Astrocyte (in vitro differentiated cells and primary cell): ENCODE data around the gene FAM20B. TPM values are rescaled to one million over a fixed set of nuclear protein-coding genes. Genes with fewer than 3 reads are reported as not detected.

Source experiments
- DNase-seq: peaks from one replicate; pipeline ENCODE4 v3.0.0-alpha.2; 2010; ENCODE audit warnings: low read depth
- FAIRE-seq: peaks from 2 replicates; lab custom pipeline; 2011; peaks lifted over from hg19 to GRCh38; lab: Jason Lieb, UNC
- H2AFZ ChIP-seq: 2 replicates; pipeline ENCODE4 v1.6.0; 2012; ENCODE audit warnings: low read depth, low read length, inconsistent platforms
- H3K27ac ChIP-seq: 2 replicates; pipeline ENCODE4 v1.5.1; 2011; ENCODE audit warnings: low read depth, low read length, inconsistent platforms
- H3K27me3 ChIP-seq: 2 replicates; pipeline ENCODE4 v1.6.0; 2011; ENCODE audit warnings: low read length, inconsistent platforms; ENCODE audit not compliant: insufficient read depth
- H3K36me3 ChIP-seq: 2 replicates; pipeline ENCODE4 v1.5.1; 2011; ENCODE audit warnings: low read length, inconsistent platforms; ENCODE audit not compliant: insufficient read depth
- H3K4me1 ChIP-seq: 2 replicates; pipeline ENCODE4 v1.5.1; 2011; ENCODE audit warnings: low read length, inconsistent platforms; ENCODE audit not compliant: insufficient read depth
- H3K4me2 ChIP-seq: 2 replicates; pipeline ENCODE4 v1.6.0; 2012; ENCODE audit warnings: low read length, inconsistent platforms
- H3K4me3 ChIP-seq: 2 replicates; pipeline ENCODE4 v1.5.1; 2011; ENCODE audit warnings: low read depth, mild to moderate bottlenecking, low read length, inconsistent platforms; ENCODE audit not compliant: insufficient read depth
- H3K79me2 ChIP-seq: 2 replicates; pipeline ENCODE4 v1.6.0; 2012; ENCODE audit warnings: mild to moderate bottlenecking, low read length, inconsistent platforms; ENCODE audit not compliant: insufficient read depth
- H3K9ac ChIP-seq: 2 replicates; pipeline ENCODE4 v1.6.0; 2012; ENCODE audit warnings: mild to moderate bottlenecking, low read length, inconsistent platforms
- H3K9me3 ChIP-seq: 2 replicates; pipeline ENCODE4 v1.5.1; 2012; ENCODE audit warnings: low read depth, mild to moderate bottlenecking, low read length, inconsistent platforms; ENCODE audit not compliant: insufficient read depth
- H4K20me1 ChIP-seq: 2 replicates; pipeline ENCODE4 v1.6.0; 2012; ENCODE audit warnings: low read length, inconsistent platforms; ENCODE audit not compliant: insufficient read depth
- H3K27ac Mint-ChIP-seq: one replicate; pipeline ENCODE4 v1.8.0; 2021; ENCODE audit warnings: mild to moderate bottlenecking, mixed read lengths; ENCODE audit not compliant: unreplicated experiment
- H3K27me3 Mint-ChIP-seq: one replicate; pipeline ENCODE4 v1.8.0; 2021; ENCODE audit warnings: low read depth, mixed read lengths; ENCODE audit not compliant: unreplicated experiment
- H3K36me3 Mint-ChIP-seq: one replicate; pipeline ENCODE4 v1.8.0; 2021; ENCODE audit warnings: low read depth, mixed read lengths; ENCODE audit not compliant: unreplicated experiment
- H3K4me1 Mint-ChIP-seq: one replicate; pipeline ENCODE4 v1.8.0; 2021; ENCODE audit warnings: low read depth, mixed read lengths; ENCODE audit not compliant: unreplicated experiment
- H3K4me3 Mint-ChIP-seq: one replicate; pipeline ENCODE4 v1.8.0; 2021; ENCODE audit warnings: mild to moderate bottlenecking, moderate library complexity, mixed read lengths; ENCODE audit not compliant: unreplicated experiment
- H3K9me3 Mint-ChIP-seq: one replicate; pipeline ENCODE4 v1.8.0; 2021; ENCODE audit warnings: mild to moderate bottlenecking, mixed read lengths; ENCODE audit not compliant: unreplicated experiment
- EZH2 ChIP-seq: IDR thresholded peaks from 2 replicates; pipeline ENCODE4 v1.6.1; 2012; ENCODE audit warnings: mild to moderate bottlenecking, low read length, inconsistent platforms; ENCODE audit not compliant: insufficient read depth
- total RNA-seq: library from RNA; stranded (reverse); gene quantifications from 2 replicates; pipeline ENCODE4 v1.2.1, GENCODE V29; 2021
- TF ChIP-seq, protein P1 (sequence below): IDR thresholded peaks from 2 replicates; pipeline ENCODE4 v1.5.1; 2011; ENCODE audit warnings: low read depth, mild to moderate bottlenecking, inconsistent platforms, low read length, moderate library complexity; ENCODE audit not compliant: insufficient read depth

FAM20B gene
- total RNA-seq, 1 donor from 2014 or later, result 34.0 TPM

DNA sequence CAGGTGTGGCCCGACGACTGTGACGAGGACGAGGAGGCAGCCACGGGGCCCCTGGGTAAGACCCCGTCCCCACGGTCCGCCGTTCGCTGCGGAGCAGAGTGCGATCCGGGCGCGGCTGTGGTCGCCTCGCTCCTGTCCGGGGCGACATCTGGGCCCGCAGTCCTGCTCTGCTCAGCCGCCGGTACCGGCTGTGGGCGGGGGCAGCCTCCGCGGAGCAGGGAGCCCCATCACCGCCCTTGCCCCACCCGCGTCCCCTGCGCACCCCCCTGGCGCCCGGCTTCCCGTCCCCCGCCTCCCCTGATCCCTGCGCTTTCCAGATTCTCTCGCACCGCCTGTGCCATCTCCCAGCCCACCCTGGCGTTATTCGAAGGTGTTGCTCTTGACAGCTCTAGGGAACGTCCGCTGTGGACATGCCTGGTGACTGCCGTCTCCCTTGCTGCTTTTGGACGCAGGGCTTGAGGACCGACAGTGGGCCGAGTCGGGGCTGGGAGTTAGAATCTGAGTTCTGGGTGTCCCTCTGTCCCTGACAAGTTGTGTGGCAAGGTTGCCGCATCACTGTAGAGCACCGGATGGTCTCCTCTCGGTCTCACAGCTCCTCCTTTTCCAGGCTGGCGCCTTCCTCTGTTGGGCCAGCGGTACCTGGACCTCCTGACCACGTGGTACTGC, 56.8 kb downstream of the FAM20B start:
- peak overlapping the region; percentile 93 for H3K27ac Mint-ChIP-seq
- peaks cover 14% of the 10 kb centered on the region for H3K4me1 Mint-ChIP-seq
- H3K9ac ChIP-seq, result peak overlapping the region; percentile 90
- H3K27me3 Mint-ChIP-seq, result no peaks in the 10 kb centered on the region
- peaks cover 18% of the 10 kb centered on the region for H3K79me2 ChIP-seq
- H3K9me3 ChIP-seq, result no peaks in the 10 kb centered on the region
- H4K20me1 ChIP-seq, result peaks cover 23% of the 10 kb centered on the region
- TF ChIP-seq EZH2, result no peak
- TF ChIP-seq, protein P1, sequence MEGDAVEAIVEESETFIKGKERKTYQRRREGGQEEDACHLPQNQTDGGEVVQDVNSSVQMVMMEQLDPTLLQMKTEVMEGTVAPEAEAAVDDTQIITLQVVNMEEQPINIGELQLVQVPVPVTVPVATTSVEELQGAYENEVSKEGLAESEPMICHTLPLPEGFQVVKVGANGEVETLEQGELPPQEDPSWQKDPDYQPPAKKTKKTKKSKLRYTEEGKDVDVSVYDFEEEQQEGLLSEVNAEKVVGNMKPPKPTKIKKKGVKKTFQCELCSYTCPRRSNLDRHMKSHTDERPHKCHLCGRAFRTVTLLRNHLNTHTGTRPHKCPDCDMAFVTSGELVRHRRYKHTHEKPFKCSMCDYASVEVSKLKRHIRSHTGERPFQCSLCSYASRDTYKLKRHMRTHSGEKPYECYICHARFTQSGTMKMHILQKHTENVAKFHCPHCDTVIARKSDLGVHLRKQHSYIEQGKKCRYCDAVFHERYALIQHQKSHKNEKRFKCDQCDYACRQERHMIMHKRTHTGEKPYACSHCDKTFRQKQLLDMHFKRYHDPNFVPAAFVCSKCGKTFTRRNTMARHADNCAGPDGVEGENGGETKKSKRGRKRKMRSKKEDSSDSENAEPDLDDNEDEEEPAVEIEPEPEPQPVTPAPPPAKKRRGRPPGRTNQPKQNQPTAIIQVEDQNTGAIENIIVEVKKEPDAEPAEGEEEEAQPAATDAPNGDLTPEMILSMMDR, result no peak
- peak overlapping the region; percentile 76 for H3K4me3 ChIP-seq
- peak overlapping the region; percentile 78 for H2AFZ ChIP-seq
- H3K4me2 ChIP-seq, result peak overlapping the region; percentile 90
- H3K9me3 Mint-ChIP-seq, result no peaks in the 10 kb centered on the region
- H3K36me3 ChIP-seq, result peaks cover 3% of the 10 kb centered on the region
- H3K4me1 ChIP-seq, result peaks cover 19% of the 10 kb centered on the region
- H3K36me3 Mint-ChIP-seq, result peaks cover 1% of the 10 kb centered on the region
- DNase-seq (no peak), FAIRE-seq (no peak)
- peak overlapping the region; percentile 92 for H3K4me3 Mint-ChIP-seq
- H3K27ac ChIP-seq, result peak overlapping the region; percentile 59
- H3K27me3 ChIP-seq, result no peaks in the 10 kb centered on the region

DNA sequence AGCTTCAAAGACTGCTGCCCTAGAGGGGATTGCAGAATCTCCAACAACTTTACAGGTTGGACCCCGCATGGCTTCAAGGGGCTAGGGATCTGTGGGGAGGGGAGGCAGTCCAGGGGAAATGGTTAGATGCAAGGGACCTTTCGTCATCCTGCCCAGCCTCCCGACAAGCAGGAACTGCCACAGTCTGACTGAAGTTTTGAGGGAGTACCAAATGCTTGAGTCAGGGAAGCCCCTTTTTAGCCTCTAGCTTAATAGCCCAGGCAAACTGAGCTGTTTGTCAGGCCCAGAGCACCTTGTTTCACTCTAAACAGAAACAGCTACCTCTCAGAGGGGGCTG, 57.3 kb downstream of the FAM20B start:
- peak; percentile 35 for DNase-seq
- H3K27ac ChIP-seq, result peak overlapping the region; percentile 59
- peak overlapping the region; percentile 93 for H3K27ac Mint-ChIP-seq

More for the DNA sequence above, 57.3 kb downstream of the FAM20B start:
- Histone ChIP-seq H3K4me3 (peak overlapping the region; percentile 76), H3K4me1 (peaks cover 14% of the 10 kb centered on the region), H4K20me1 (peaks cover 24% of the 10 kb centered on the region), H2AFZ (peak overlapping the region; percentile 72), H3K36me3 (peaks cover 3% of the 10 kb centered on the region), H3K9ac (peak overlapping the region; percentile 90), H3K27me3 (no peaks in the 10 kb centered on the region), H3K9me3 (no peaks in the 10 kb centered on the region), H3K4me2 (peak overlapping the region; percentile 90), H3K79me2 (peaks cover 21% of the 10 kb centered on the region)
- no peak for TF ChIP-seq EZH2
- TF ChIP-seq, protein P1, result no peak
- Mint-ChIP-seq H3K9me3 (no peaks in the 10 kb centered on the region), H3K27me3 (no peaks in the 10 kb centered on the region), H3K36me3 (peaks cover 1% of the 10 kb centered on the region), H3K4me1 (peaks cover 9% of the 10 kb centered on the region), H3K4me3 (peak overlapping the region; percentile 92)
- no peak for FAIRE-seq
